CD4-positive, alpha-beta T cell (primary cell): ENCODE data around the gene CPTP. TPM values are rescaled to one million over a fixed set of nuclear protein-coding genes. Genes with fewer than 3 reads are reported as not detected.

ENCODE experiments used
- ATAC-seq: fragments of 200-7000 bp; cut with Tn5 transposase; one replicate; pipeline ENCODE4 v1.10.0; 2022; ENCODE audit warnings: mild to moderate bottlenecking; ENCODE audit not compliant: poor library complexity
- CTCF ChIA-PET: fragments of 350-600 bp; sonication (Branson Sonifier 250); formaldehyde crosslinking; loops from one replicate; lab custom pipeline; 2021; ENCODE audit warnings: antibody characterized with exemption, inconsistent platforms; lab: Charles Lee
- POLR2A ChIA-PET: fragments of 350-600 bp; sonication (Branson Sonifier 250); formaldehyde crosslinking; loops from one replicate; lab custom pipeline; 2021; ENCODE audit warnings: antibody characterized with exemption, inconsistent platforms; lab: Charles Lee
- DNase-seq, 14 experiments: peaks; one replicate each; pipeline ENCODE4 v3.0.0-alpha.2; 2013 to 2020; ENCODE audit warnings: mixed read lengths in 2 of 14
- H3K27ac ChIP-seq, 2 donors: one replicate each; pipeline versions ENCODE4 v1.5.1 to v1.7.0; 2013; ENCODE audit warnings: low read length in 2 of 2, low read depth in 1 of 2, mild to moderate bottlenecking in 1 of 2
- H3K27me3 ChIP-seq, 2 experiments: 1 replicate in 1 of 2; 2 replicates in 1 of 2; pipeline versions ENCODE4 v1.6.1 to v1.7.0; 2013; ENCODE audit warnings: low read length in 2 of 2, control low read depth in 1 of 2, mild to moderate bottlenecking in 1 of 2, moderate library complexity in 1 of 2; ENCODE audit not compliant: insufficient read depth in 2 of 2, control insufficient read depth in 1 of 2
- H3K36me3 ChIP-seq: one replicate; pipeline ENCODE4 v1.6.1; 2013; ENCODE audit warnings: low read length, control low read depth; ENCODE audit not compliant: insufficient read depth
- H3K4me1 ChIP-seq: one replicate; pipeline ENCODE4 v1.6.1; 2013; ENCODE audit warnings: low read length, control low read depth; ENCODE audit not compliant: insufficient read depth
- H3K4me3 ChIP-seq: one replicate; pipeline ENCODE4 v1.5.1; 2013; ENCODE audit warnings: mild to moderate bottlenecking, low read length, moderate library complexity
- H3K9me3 ChIP-seq, 2 experiments: 1 replicate in 1 of 2; 2 replicates in 1 of 2; pipeline versions ENCODE4 v1.6.1 to v1.7.0; 2013; ENCODE audit warnings: low read length in 2 of 2, mild to moderate bottlenecking in 2 of 2, control low read depth in 1 of 2, moderate library complexity in 1 of 2; ENCODE audit not compliant: control insufficient read depth in 1 of 2, insufficient read depth in 1 of 2
- H3K27ac Mint-ChIP-seq: one replicate; pipeline ENCODE4 v1.8.0; 2020; ENCODE audit warnings: mixed read lengths
- H3K27me3 Mint-ChIP-seq: one replicate; pipeline ENCODE4 v1.8.0; 2021; ENCODE audit warnings: mixed read lengths
- H3K36me3 Mint-ChIP-seq: one replicate; pipeline ENCODE4 v1.8.0; 2021; ENCODE audit warnings: low read depth, mixed read lengths
- H3K4me1 Mint-ChIP-seq: one replicate; pipeline ENCODE4 v1.8.0; 2021; ENCODE audit warnings: low read depth, mixed read lengths
- H3K4me3 Mint-ChIP-seq: one replicate; pipeline ENCODE4 v1.8.0; 2020; ENCODE audit warnings: mild to moderate bottlenecking, mixed read lengths
- H3K9me3 Mint-ChIP-seq: one replicate; pipeline ENCODE4 v1.8.0; 2020; ENCODE audit warnings: mixed read lengths
- intact Hi-C, 2 experiments: fragments of 100-400 bp; cut with DNase I in 1 of 2; cut with micrococcal nuclease in 1 of 2; formaldehyde crosslinking; loops; one replicate each; pipeline versions ENCODE4 v1.15.1 to v1.9.0; 2023 to 2025; cut with DNase I, micrococcal nuclease
- total RNA-seq, 174 experiments: library from RNA in 2 of 174; stranded (reverse) in 2 of 174; gene quantifications; one replicate each; pipeline ENCODE4 v1.2.3 and lab custom pipeline; 2021 to 2026
- TF ChIP-seq, protein P1 (sequence below): fragments of 200-600 bp; IDR thresholded peaks from one replicate; pipeline ENCODE4 v1.8.0; 2022; ENCODE audit warnings: antibody characterized with exemption, mild to moderate bottlenecking

CPTP gene
- total RNA-seq, 2 experiments from 2014 or later, result 11.6 to 12.9 TPM

DNA sequence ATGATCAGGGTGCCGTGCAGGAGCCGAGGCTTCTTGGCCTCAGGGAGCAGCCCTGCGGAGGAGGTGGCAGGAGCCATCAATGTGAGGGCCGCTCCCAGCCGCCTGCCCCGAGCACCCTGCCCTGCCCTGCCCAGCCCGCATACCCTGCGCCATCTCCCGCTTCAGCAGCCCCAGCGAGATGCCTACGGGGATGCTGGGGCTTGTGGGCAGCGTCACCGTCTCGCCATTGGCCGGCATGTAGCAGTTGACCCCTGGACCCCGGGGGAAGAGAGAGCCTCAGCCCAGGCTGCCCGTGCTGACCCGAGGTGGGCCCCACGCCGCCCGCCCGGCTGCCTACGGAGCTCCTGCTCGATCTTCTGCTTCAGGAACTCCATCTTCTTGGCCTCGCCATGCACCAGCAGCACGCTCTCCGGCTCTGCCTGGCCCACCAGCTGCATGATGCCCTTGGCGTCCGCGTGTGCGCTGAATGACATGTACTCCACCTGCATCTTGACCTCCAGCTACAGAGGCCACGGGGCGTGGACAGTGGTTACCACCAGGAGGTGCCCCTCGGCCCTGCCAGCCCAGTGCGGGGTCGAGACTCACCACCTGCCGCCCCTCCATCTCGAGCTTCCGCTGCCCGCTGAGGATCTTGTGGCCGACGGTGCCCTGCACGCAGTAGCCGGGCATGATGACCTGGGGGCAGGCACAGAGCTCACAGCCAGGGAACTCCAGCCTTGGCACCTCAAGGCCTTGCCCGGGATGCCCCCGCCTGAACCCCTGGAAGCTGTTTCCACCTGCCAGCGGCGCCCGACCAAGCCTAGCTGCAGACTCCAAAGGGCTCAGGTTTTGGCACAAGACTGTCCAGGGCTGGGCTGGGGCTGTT, 11.9 kb upstream of the CPTP start:
- Mint-ChIP-seq H3K36me3 (peaks cover 28% of the 10 kb centered on the region), H3K9me3 (no peaks in the 10 kb centered on the region), H3K27ac (no peak overlapping the region), H3K4me1 (peaks cover 4% of the 10 kb centered on the region), H3K4me3 (peak overlapping the region; percentile 51), H3K27me3 (no peaks in the 10 kb centered on the region)
- intact Hi-C loops, result no loop called here
- TF ChIP-seq, protein P1, sequence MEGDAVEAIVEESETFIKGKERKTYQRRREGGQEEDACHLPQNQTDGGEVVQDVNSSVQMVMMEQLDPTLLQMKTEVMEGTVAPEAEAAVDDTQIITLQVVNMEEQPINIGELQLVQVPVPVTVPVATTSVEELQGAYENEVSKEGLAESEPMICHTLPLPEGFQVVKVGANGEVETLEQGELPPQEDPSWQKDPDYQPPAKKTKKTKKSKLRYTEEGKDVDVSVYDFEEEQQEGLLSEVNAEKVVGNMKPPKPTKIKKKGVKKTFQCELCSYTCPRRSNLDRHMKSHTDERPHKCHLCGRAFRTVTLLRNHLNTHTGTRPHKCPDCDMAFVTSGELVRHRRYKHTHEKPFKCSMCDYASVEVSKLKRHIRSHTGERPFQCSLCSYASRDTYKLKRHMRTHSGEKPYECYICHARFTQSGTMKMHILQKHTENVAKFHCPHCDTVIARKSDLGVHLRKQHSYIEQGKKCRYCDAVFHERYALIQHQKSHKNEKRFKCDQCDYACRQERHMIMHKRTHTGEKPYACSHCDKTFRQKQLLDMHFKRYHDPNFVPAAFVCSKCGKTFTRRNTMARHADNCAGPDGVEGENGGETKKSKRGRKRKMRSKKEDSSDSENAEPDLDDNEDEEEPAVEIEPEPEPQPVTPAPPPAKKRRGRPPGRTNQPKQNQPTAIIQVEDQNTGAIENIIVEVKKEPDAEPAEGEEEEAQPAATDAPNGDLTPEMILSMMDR, result no peak
- DNase-seq (no peak), ATAC-seq (no peak)
- POLR2A ChIA-PET, result no interaction called here
- Histone ChIP-seq H3K9me3 (no peaks in the 10 kb centered on the region), H3K4me3 (no peak overlapping the region), H3K4me1 (peaks cover 21% of the 10 kb centered on the region), H3K36me3 (peaks cover 59% of the 10 kb centered on the region), H3K27ac (no peak overlapping the region), H3K27me3 (no peaks in the 10 kb centered on the region)
- CTCF ChIA-PET, result no interaction called here

DNA sequence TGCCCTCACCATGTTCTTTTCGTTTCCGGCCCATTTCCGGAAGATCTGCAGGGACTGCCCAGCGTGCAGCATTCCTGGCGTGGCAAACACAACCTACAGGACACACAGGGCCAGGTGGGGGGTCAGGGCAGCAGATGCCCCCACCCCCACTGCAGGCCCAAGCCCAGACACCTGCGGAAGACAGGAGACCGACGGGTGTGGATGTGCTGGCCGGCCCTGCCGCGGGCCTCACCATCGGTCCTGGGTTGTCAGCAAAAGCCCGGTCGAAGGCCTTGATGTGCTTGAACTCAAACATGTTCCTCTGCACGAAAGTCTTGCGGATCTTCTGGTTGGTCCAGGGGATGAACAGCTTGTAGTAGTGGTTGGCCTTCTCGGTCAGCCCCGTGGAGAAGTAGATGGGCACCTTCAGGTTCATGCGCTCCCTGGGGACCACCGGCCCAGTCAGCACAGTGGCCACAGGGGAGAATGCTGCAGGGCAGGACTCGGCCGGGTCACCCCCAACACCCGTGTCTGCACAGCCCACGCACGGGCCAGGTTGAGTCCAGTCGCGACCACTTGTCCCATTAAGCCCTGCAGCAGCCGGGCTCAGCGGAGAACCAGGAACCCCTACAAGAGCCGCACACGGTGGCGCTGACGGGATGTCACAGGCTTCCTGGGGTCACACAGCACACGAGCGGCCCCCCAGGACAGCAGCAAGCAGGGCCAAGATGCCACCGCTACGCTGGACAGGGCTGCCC, 10.9 kb upstream of the CPTP start:
- no peak overlapping the region for H3K4me3 ChIP-seq
- H3K36me3 Mint-ChIP-seq, result peaks cover 27% of the 10 kb centered on the region
- peaks cover 21% of the 10 kb centered on the region for H3K4me1 ChIP-seq
- H3K4me1 Mint-ChIP-seq, result peaks cover 4% of the 10 kb centered on the region
- intact Hi-C loops, result no loop called here
- H3K27me3 Mint-ChIP-seq, result no peaks in the 10 kb centered on the region
- DNase-seq (no peak), ATAC-seq (no peak)
- H3K27ac Mint-ChIP-seq, result no peak overlapping the region
- H3K4me3 Mint-ChIP-seq, result peak overlapping the region; percentile 45
- H3K9me3 ChIP-seq, result no peaks in the 10 kb centered on the region
- no peaks in the 10 kb centered on the region for H3K27me3 ChIP-seq
- CTCF ChIA-PET, result no interaction called here
- H3K27ac ChIP-seq, result no peak overlapping the region
- H3K9me3 Mint-ChIP-seq, result no peaks in the 10 kb centered on the region
- TF ChIP-seq, protein P1, result no peak
- POLR2A ChIA-PET, result no interaction called here
- peaks cover 65% of the 10 kb centered on the region for H3K36me3 ChIP-seq

DNA sequence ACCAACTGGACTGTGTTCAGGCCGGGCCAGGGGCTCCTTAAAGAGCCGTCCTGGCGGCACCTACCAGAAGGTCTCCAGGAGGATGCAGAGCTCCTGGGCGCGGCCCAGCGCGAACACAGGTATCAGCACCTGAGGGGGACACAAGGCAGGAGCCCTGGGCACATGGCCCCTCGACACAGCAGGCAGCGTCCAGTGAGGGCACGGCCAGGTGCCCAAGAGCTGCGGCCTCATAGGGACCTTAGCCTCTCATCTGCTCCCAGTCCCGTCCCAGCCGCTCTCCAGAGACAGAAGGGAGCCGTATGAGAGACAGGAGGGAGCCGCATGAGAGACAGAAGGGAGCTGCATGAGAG, 10.4 kb upstream of the CPTP start:
- H3K4me1 Mint-ChIP-seq, result peaks cover 4% of the 10 kb centered on the region
- H3K27ac Mint-ChIP-seq, result no peak overlapping the region
- no peaks in the 10 kb centered on the region for H3K9me3 ChIP-seq
- TF ChIP-seq, protein P1, result no peak
- DNase-seq (no peak), ATAC-seq (no peak)
- CTCF ChIA-PET, result no interaction called here
- peaks cover 71% of the 10 kb centered on the region for H3K36me3 ChIP-seq
- H3K9me3 Mint-ChIP-seq, result no peaks in the 10 kb centered on the region
- H3K27me3 Mint-ChIP-seq, result no peaks in the 10 kb centered on the region
- H3K4me3 ChIP-seq, result no peak overlapping the region
- POLR2A ChIA-PET, result no interaction called here
- H3K27me3 ChIP-seq, result no peaks in the 10 kb centered on the region
- no peak overlapping the region for H3K4me3 Mint-ChIP-seq
- peaks cover 29% of the 10 kb centered on the region for H3K36me3 Mint-ChIP-seq
- intact Hi-C loops, result no loop called here
- no peak overlapping the region for H3K27ac ChIP-seq
- peaks cover 18% of the 10 kb centered on the region for H3K4me1 ChIP-seq
